Stimulated activated CD4-positive, alpha-beta T cell treated with anti-CD3 and anti-CD28 coated beads, TNF-alpha, amount 100 ng/mL, for 24 hours (primary cell): ENCODE data around the gene DGKG.

Experiments
- DNase-seq, 3 experiments: peaks; one replicate each; pipeline ENCODE4 v3.0.0-alpha.2; 2020; ENCODE audit warnings: low read depth in 3 of 3

DGKG gene

GRCh38 chr3:186239321-186239720 lies 122.7 kb downstream of the DGKG start:
- no peak for DNase-seq

- no peak for DNase-seq
Measured at GRCh38 chr3:186237915-186238314, 124.1 kb downstream of the DGKG start.

GRCh38 chr3:186236357-186237020 lies 125.5 kb downstream of the DGKG start:
- DNase-seq, result no peak

GRCh38 chr3:186235554-186235953 lies 126.5 kb downstream of the DGKG start:
- no peak for DNase-seq

- no peak for DNase-seq
Measured at GRCh38 chr3:186234152-186234551, 127.9 kb downstream of the DGKG start.

- no peak for DNase-seq
Measured at GRCh38 chr3:186226482-186226881, 135.6 kb downstream of the DGKG start.

GRCh38 chr3:186225603-186226002 lies 136.4 kb downstream of the DGKG start:
- no peak for DNase-seq

GRCh38 chr3:186224041-186224610 lies 137.9 kb downstream of the DGKG start:
- DNase-seq, result no peak

- DNase-seq, result no peak
Measured at GRCh38 chr3:186223476-186223875, 138.6 kb downstream of the DGKG start.

GRCh38 chr3:186221760-186222378 lies 140.2 kb downstream of the DGKG start:
- no peak for DNase-seq

GRCh38 chr3:186220911-186221645 lies 141.0 kb downstream of the DGKG start:
- DNase-seq, result no peak

- no peak for DNase-seq
Measured at GRCh38 chr3:186220365-186220764, 141.7 kb downstream of the DGKG start.

GRCh38 chr3:186219211-186219638 lies 142.8 kb downstream of the DGKG start:
- no peak for DNase-seq

- no peak for DNase-seq
Measured at GRCh38 chr3:186218421-186218820, 143.6 kb downstream of the DGKG start.

GRCh38 chr3:186217820-186218164 lies 144.2 kb downstream of the DGKG start:
- DNase-seq, result no peak

GRCh38 chr3:186216900-186217819 lies 144.9 kb downstream of the DGKG start:
- no peak for DNase-seq

GRCh38 chr3:186214670-186215069 lies 147.4 kb downstream of the DGKG start:
- no peak for DNase-seq

GRCh38 chr3:186213946-186214345 lies 148.1 kb downstream of the DGKG start:
- DNase-seq, result no peak

- no peak for DNase-seq
Measured at GRCh38 chr3:186212611-186213010, 149.4 kb downstream of the DGKG start.

GRCh38 chr3:186210852-186211500 lies 151.1 kb downstream of the DGKG start:
- DNase-seq, result no peak
